Measurements from ENCODE around the gene OMD.

The OMD gene

DNA sequence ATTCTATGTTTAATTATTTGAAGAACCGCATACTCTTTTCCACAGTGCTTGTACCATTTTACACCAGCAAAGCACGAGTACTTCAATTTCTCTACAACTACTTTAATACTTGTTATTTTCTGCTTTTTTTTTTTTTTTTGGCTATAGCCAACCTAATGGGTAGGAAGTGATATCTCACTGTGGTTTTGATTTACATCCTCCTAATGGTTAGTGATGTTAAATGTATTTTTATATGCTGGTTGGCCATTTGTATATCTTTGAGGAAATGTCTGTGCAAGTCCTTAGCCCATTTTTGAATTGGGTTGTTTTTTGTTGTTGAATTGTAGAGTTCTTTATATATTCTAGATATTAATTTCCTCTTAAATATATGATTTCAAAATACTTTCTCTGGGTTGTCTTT, 42.5 kb downstream of the OMD start:
- TF ChIP-seq EZH2phosphoT487 (IDR thresholded peaks at IDR 0.05; ENCODE audit: low read depth), result no peak
- TF ChIP-seq, protein P1, sequence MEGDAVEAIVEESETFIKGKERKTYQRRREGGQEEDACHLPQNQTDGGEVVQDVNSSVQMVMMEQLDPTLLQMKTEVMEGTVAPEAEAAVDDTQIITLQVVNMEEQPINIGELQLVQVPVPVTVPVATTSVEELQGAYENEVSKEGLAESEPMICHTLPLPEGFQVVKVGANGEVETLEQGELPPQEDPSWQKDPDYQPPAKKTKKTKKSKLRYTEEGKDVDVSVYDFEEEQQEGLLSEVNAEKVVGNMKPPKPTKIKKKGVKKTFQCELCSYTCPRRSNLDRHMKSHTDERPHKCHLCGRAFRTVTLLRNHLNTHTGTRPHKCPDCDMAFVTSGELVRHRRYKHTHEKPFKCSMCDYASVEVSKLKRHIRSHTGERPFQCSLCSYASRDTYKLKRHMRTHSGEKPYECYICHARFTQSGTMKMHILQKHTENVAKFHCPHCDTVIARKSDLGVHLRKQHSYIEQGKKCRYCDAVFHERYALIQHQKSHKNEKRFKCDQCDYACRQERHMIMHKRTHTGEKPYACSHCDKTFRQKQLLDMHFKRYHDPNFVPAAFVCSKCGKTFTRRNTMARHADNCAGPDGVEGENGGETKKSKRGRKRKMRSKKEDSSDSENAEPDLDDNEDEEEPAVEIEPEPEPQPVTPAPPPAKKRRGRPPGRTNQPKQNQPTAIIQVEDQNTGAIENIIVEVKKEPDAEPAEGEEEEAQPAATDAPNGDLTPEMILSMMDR (IDR thresholded peaks at IDR 0.05; ENCODE audit: low read depth, low read length), result no peak
- H3K27ac ChIP-seq (ENCODE audit: low read length), result no peak overlapping the region
- no peaks in the 10 kb centered on the region for H3K36me3 ChIP-seq (replicated peaks; ENCODE audit: low read depth, low read length)
- H3K9me3 ChIP-seq (ENCODE audit: insufficient read depth, low read length), result no peaks in the 10 kb centered on the region
- H3K4me1 ChIP-seq (ENCODE audit: low read length), result no peaks in the 10 kb centered on the region
- no peak overlapping the region for H3K9ac ChIP-seq (ENCODE audit: low read length)
- no peak overlapping the region for H3K4me2 ChIP-seq (ENCODE audit: low read length)
- H3K27me3 ChIP-seq (ENCODE audit: low read depth, low read length), result no peaks in the 10 kb centered on the region
- H3K4me3 ChIP-seq (ENCODE audit: low read length), result no peak overlapping the region
- H3K79me2 ChIP-seq (ENCODE audit: low read length), result no peaks in the 10 kb centered on the region
- H4K20me1 ChIP-seq (ENCODE audit: insufficient read depth, low read length), result no peaks in the 10 kb centered on the region
- H2AFZ ChIP-seq (ENCODE audit: low read depth, low read length), result no peak overlapping the region

DNA sequence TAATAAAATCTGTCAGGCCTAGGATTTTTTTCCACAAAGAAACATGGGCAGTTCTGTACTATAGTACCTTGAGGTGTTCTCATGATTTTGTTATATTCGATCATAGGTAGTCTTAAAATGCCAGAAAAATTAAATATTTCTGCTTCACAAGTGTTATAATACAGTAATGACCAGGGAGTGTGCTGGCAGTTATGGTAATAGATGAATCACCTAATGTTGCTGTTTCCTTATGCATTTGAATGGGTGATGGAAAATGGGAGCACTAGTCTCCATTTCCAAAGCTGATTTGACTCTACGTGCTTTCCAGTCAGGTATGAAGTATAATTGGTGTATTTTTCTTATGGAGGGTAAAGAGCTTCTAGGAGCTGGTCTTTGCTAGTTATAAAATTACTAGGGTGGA, 43.7 kb downstream of the OMD start:
- H3K27me3 ChIP-seq (ENCODE audit: low read depth, low read length), result no peaks in the 10 kb centered on the region
- no peaks in the 10 kb centered on the region for H3K36me3 ChIP-seq (replicated peaks; ENCODE audit: low read depth, low read length)
- TF ChIP-seq, protein P1 (IDR thresholded peaks at IDR 0.05; ENCODE audit: low read depth, low read length), result no peak
- no peak for TF ChIP-seq EZH2phosphoT487 (IDR thresholded peaks at IDR 0.05; ENCODE audit: low read depth)
- no peaks in the 10 kb centered on the region for H4K20me1 ChIP-seq (ENCODE audit: insufficient read depth, low read length)
- no peak overlapping the region for H3K4me3 ChIP-seq (ENCODE audit: low read length)
- no peak overlapping the region for H3K9ac ChIP-seq (ENCODE audit: low read length)
- H3K9me3 ChIP-seq (ENCODE audit: insufficient read depth, low read length), result no peaks in the 10 kb centered on the region
- H3K79me2 ChIP-seq (ENCODE audit: low read length), result no peaks in the 10 kb centered on the region
- no peaks in the 10 kb centered on the region for H3K4me1 ChIP-seq (ENCODE audit: low read length)
- no peak overlapping the region for H3K27ac ChIP-seq (ENCODE audit: low read length)
- no peak overlapping the region for H2AFZ ChIP-seq (ENCODE audit: low read depth, low read length)
- H3K4me2 ChIP-seq (ENCODE audit: low read length), result no peak overlapping the region

DNA sequence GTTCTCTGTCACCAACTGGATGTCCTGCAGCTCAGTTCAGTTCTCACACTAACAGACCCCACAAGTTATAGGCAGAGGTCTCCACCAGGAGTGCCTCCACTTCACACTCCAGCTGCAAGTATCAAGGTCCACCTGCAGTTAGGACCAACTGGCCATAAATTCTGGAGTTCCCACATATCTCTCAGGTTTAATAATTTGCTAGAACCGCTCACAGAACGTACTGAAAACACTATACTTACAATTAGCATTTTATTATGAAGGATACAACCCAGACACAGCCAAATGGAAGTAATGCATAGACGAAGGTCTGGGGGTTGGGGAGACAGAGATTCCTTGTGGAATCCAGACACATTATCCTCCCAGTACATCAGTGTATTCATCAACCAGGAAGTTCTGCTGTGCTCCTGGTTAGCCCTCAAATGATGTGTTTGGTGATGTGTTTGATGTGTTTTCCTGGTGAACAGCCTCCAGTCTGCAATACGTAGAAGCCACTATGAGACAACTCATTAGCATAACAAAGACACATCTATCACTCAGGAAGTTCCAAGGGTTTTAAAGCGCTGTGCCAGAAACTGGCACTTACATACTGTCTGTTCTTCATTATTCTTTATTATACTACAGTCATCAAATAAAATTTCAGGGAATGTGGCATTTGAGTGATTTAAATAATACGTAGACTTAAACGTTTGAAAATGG, 45.3 kb downstream of the OMD start:
- Histone ChIP-seq H3K79me2 (ENCODE audit: low read length) (no peaks in the 10 kb centered on the region), H3K27me3 (ENCODE audit: low read depth, low read length) (no peaks in the 10 kb centered on the region), H4K20me1 (ENCODE audit: insufficient read depth, low read length) (no peaks in the 10 kb centered on the region), H3K36me3 (replicated peaks; ENCODE audit: low read depth, low read length) (peaks cover 8% of the 10 kb centered on the region), H3K4me1 (ENCODE audit: low read length) (no peaks in the 10 kb centered on the region), H3K4me3 (ENCODE audit: low read length) (no peak overlapping the region), H3K27ac (ENCODE audit: low read length) (no peak overlapping the region), H3K9me3 (ENCODE audit: insufficient read depth, low read length) (no peaks in the 10 kb centered on the region; the same call in 1 of the 2 replicates), H3K4me2 (ENCODE audit: low read length) (no peak overlapping the region), H3K9ac (ENCODE audit: low read length) (no peak overlapping the region), H2AFZ (ENCODE audit: low read depth, low read length) (no peak overlapping the region)
- TF ChIP-seq, protein P1 (IDR thresholded peaks at IDR 0.05; ENCODE audit: low read depth, low read length), result no peak
- TF ChIP-seq EZH2phosphoT487 (IDR thresholded peaks at IDR 0.05; ENCODE audit: low read depth), result no peak

DNA sequence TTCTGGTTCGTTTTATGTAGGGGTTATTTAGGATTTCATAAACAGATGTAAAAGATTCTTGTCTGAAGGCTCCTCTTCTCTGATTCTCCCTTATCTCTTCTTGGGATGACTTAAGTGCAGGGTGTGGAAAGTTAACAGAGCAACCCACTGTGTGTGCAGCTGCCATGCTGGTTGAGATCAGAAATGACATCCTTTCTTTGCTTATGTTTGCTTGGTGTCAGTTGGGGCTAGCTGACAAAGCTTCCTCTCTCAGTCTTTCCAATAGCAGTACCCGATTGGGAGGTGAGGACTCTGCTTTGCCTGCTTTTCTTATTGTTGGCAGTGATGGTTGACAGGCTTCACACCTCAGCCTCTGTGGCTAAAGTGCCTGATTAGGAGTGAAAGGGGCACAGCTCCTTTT, 46.4 kb downstream of the OMD start:
- H3K79me2 ChIP-seq (ENCODE audit: low read length), result 0 out of 2 replicates have a peak, but pooled peaks cover 1% of the 10 kb centered on the region
- H3K4me3 ChIP-seq (ENCODE audit: low read length), result no peak overlapping the region
- no peak overlapping the region for H3K9ac ChIP-seq (ENCODE audit: low read length)
- no peak overlapping the region for H3K27ac ChIP-seq (ENCODE audit: low read length)
- no peak for TF ChIP-seq EZH2phosphoT487 (IDR thresholded peaks at IDR 0.05; ENCODE audit: low read depth)
- TF ChIP-seq, protein P1 (IDR thresholded peaks at IDR 0.05; ENCODE audit: low read depth, low read length), result no peak
- H3K36me3 ChIP-seq (replicated peaks; ENCODE audit: low read depth, low read length), result peaks cover 8% of the 10 kb centered on the region
- H2AFZ ChIP-seq (ENCODE audit: low read depth, low read length), result no peak overlapping the region
- H3K4me2 ChIP-seq (ENCODE audit: low read length), result no peak overlapping the region
- peaks cover 1% of the 10 kb centered on the region; the same call in 1 of the 2 replicates for H3K9me3 ChIP-seq (ENCODE audit: insufficient read depth, low read length)
- H3K4me1 ChIP-seq (ENCODE audit: low read length), result no peaks in the 10 kb centered on the region
- no peaks in the 10 kb centered on the region for H3K27me3 ChIP-seq (ENCODE audit: low read depth, low read length)
- no peaks in the 10 kb centered on the region for H4K20me1 ChIP-seq (ENCODE audit: insufficient read depth, low read length)
